NCI-H2171 treated with DMSO at 0.1 percent for 48 hours (cell line): ENCODE data around the gene ADCY10.
"Not testable (repeated sequence)": the region's sequence is repeated elsewhere in the genome, so short reads cannot be mapped to it uniquely, and the experiment has no call there.

Source experiments
- DNase-seq: peaks from one replicate; lab custom pipeline; 2025; lab: John Stamatoyannopoulos, UW

ADCY10 gene

GRCh38 chr1:167860231-167860923 lies 53.6 kb downstream of the ADCY10 start:
- DNase-seq, result peak; percentile 89

- no peak for DNase-seq
These were observed 57.1 kb downstream of the ADCY10 start for GRCh38 chr1:167856711-167857418.

GRCh38 chr1:167854184-167854583 lies 59.8 kb downstream of the ADCY10 start:
- DNase-seq, result no peak

- no peak for DNase-seq
These were observed 64.3 kb downstream of the ADCY10 start for GRCh38 chr1:167849666-167850065.

GRCh38 chr1:167842872-167843271 lies 71.1 kb downstream of the ADCY10 start:
- no peak for DNase-seq

DNA sequence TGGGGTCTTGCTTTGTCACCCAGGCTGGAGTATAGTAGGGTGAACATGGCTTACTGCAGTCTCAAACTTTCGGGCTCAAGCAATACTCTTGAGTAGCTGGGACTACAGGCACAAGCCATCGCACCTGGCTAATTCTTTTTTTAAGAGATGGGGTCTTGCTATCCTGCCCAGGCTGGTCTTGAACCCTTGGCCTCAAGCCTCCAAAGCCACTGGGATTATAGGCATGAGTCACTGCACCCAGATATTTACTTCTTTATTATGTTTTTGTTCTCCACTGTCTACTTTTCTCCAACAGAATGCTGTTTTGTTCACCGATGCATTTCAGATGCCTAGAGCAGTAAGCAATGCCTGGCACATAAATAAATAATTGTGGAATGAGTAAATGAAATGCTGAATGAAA lies 72.4 kb downstream of the ADCY10 start:
- no peak for DNase-seq

DNA sequence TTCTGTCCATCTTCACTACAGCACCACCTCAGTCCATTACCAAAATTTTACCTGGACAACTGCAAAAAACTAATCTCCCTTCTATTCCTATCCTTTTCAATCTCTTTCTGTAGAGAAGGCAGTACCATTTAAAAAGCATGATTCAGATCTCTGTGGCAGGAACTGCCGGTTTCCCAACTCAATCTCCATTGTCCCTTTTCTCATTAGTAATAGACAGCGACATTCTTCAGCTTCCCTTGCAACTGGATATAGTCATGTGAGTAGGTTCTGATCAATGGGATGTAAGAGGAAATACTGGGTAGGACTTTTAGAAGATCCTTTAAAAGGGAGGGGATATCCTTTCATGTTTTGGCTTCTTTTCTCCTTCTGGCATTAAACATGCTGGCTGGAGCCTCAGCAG lies 74.9 kb downstream of the ADCY10 start:
- no peak for DNase-seq

DNA sequence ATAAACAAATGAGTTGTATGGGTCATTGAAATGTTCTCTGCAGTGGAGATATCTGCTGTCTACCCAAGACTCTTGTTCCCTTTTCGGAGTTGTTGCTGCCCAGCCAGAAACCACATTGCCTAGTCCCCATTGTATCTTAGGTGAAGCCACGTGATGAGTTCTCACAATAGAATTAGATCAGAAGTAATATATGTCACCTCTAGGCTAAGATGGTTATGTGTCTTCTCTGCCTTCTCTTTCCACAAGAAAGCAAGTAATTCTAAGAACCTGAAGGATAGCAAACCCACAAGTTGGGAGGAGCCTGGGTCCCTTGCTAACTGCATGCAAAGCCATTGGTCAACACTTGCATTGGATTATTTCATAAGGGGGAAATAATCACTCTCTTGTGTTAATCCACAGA lies 76.6 kb downstream of the ADCY10 start:
- no peak for DNase-seq

- no peak for DNase-seq
These were observed 77.7 kb downstream of the ADCY10 start for GRCh38 chr1:167836197-167836596.

- no peak for DNase-seq
These were observed 80.0 kb downstream of the ADCY10 start for GRCh38 chr1:167833904-167834303.

GRCh38 chr1:167832693-167833092 lies 81.2 kb downstream of the ADCY10 start:
- DNase-seq, result no peak

GRCh38 chr1:167830668-167831067 lies 83.3 kb downstream of the ADCY10 start:
- not testable (repeated sequence) for DNase-seq

GRCh38 chr1:167829868-167830267 lies 84.1 kb downstream of the ADCY10 start:
- no peak for DNase-seq

DNA sequence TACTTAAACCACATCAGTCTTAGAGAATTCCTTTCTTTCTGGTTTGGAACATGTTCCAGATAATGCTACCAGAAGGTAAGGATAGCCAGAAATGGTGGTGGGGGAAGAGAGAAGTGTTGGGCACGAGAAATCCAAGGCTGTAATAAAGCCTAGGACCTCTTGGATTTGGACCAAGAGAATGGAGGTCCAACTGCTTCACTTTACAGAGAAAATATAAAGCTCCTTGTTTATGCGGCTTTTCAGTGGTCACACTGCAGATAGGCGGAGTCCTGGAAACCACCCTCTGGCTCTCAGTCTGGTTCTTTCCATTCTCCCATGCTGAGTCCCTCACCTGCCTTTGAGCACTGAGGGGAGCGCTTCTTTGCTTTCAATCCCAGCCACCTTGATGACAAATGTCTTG lies 87.8 kb downstream of the ADCY10 start:
- no peak for DNase-seq

DNA sequence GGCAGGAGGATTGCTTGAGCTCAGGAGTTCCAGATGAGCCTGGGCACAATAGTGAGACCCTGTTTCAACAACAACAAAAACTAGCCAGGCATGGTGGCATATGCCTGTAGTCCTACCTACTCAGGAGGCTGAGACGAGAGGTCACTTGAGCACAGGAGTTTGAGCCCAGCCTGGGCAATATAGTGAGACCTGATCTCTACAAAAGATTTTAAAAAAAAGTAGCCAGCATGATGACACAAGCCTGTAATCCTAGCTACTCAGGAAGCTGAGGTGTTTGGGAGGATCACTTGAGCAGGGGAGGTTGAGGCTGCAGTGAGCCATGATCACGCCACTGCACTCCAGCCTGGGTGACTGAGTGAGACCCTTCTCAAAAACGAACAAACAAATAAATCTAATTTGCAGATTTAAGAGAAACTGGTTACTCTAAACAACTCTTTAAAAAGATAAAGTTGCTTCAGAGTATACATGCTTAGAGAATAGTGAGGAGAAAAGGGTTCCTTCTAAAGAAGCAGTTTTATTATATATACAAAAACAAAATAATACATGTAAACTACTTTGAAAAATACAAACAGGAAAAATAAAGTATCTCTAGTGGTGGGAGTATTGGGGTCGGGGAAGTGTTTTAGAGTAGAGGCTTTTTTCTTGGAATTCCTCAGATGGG lies 88.4 kb downstream of the ADCY10 start:
- peak; percentile 17 for DNase-seq

GRCh38 chr1:167824163-167824794 lies 89.7 kb downstream of the ADCY10 start:
- DNase-seq, result peak; percentile 81

- no peak for DNase-seq
These were observed 91.8 kb downstream of the ADCY10 start for GRCh38 chr1:167821969-167822685.

DNA sequence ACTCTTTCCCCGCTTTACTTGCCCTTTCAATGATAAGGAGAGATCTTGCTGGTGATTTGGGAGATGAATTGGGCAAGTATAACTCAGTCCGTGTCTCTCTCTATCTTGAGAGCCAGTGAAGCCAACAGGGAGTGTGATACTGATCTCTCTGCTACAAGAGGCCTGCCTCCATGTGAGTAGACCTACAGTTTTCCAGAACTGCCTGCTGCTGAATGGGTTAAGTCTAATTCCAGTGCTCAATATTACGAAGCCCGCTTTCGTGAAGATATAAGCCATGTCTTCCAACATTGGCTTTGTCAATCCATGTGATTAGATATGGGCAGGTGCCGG lies 92.6 kb downstream of the ADCY10 start:
- DNase-seq, result no peak

GRCh38 chr1:167820684-167821355 lies 93.1 kb downstream of the ADCY10 start:
- DNase-seq, result no peak

GRCh38 chr1:167819849-167820683 lies 93.9 kb downstream of the ADCY10 start:
- no peak for DNase-seq

- no peak for DNase-seq
These were observed 98.3 kb downstream of the ADCY10 start for GRCh38 chr1:167815650-167816049.
